SK-N-SH (cell line): ENCODE data around the gene GCDH. TPM values are rescaled to one million over a fixed set of nuclear protein-coding genes. Genes with fewer than 3 reads are reported as not detected.

ENCODE experiments used
- CTCF ChIA-PET: fragments of 300-600, 350-600 bp; formaldehyde crosslinking; extraction: SDS; loops from one replicate; lab custom pipeline; 2021; lab: Yijun Ruan, JAX
- POLR2A ChIA-PET: fragments of 350-600 bp; sonication (Branson Sonifier 250); formaldehyde crosslinking; extraction: SDS; loops from one replicate; lab custom pipeline; 2020; ENCODE audit warnings: antibody characterized with exemption, inconsistent platforms; lab: Yijun Ruan, JAX
- DNase-seq: peaks from one replicate; pipeline ENCODE4 v3.0.0; 2012
- H2AFZ ChIP-seq: fragments of 200-600 bp; sonication (generic); 2 replicates; pipeline ENCODE4 v1.8.1; 2016; ENCODE audit warnings: antibody characterized with exemption, mild to moderate bottlenecking, low read depth
- H3F3A ChIP-seq: fragments of 200-600 bp; sonication (generic); replicated peaks from 2 replicates; pipeline ENCODE3; 2016; ENCODE audit warnings: antibody characterized with exemption, mild to moderate bottlenecking; ENCODE audit not compliant: insufficient read depth
- H3K27ac ChIP-seq, 2 experiments: fragments of 200-500 bp in 1 of 2; fragments of 200-600 bp in 1 of 2; sonication (Bioruptor generic) in 1 of 2; sonication (generic), shearing (Covaris generic) in 1 of 2; 2 replicates each; pipeline versions ENCODE4 v1.5.1 to v1.6.1; 2014 to 2016; ENCODE audit warnings: low read depth in 2 of 2, inconsistent platforms in 1 of 2, low read length in 1 of 2, mild to moderate bottlenecking in 1 of 2, mixed read lengths in 1 of 2
- H3K27me3 ChIP-seq: fragments of 200-600 bp; sonication (generic), shearing (Covaris generic); 2 replicates; pipeline ENCODE4 v1.6.1; 2016; ENCODE audit warnings: mixed run types; ENCODE audit not compliant: insufficient read depth
- H3K36me3 ChIP-seq, 2 experiments: fragments of 200-500 bp in 1 of 2; fragments of 200-600 bp in 1 of 2; sonication (Bioruptor generic) in 1 of 2; sonication (generic) in 1 of 2; replicated peaks in 1 of 2; 2 replicates each; pipeline versions ENCODE3 to v1.5.1; 2014 to 2016; ENCODE audit warnings: low read length in 1 of 2, mild to moderate bottlenecking in 1 of 2; ENCODE audit not compliant: insufficient read depth in 2 of 2, control insufficient read depth in 1 of 2
- H3K4me1 ChIP-seq, 2 experiments: fragments of 200-500 bp in 1 of 2; fragments of 200-600 bp in 1 of 2; sonication (Bioruptor generic) in 1 of 2; sonication (generic), shearing (Covaris generic) in 1 of 2; 2 replicates each; pipeline versions ENCODE4 v1.5.1 to v1.6.1; 2014 to 2016; ENCODE audit warnings: low read depth in 1 of 2, low read length in 1 of 2, mixed run types in 1 of 2; ENCODE audit not compliant: insufficient read depth in 2 of 2, control insufficient read depth in 1 of 2
- H3K4me2 ChIP-seq: fragments of 200-600 bp; sonication (generic), shearing (Covaris generic); 2 replicates; pipeline ENCODE4 v1.6.1; 2017; ENCODE audit warnings: mixed run types
- H3K4me3 ChIP-seq, 2 experiments: fragments of 200-500 bp in 1 of 2; fragments of 200-600 bp in 1 of 2; sonication (Bioruptor generic) in 1 of 2; sonication (generic), shearing (Covaris generic) in 1 of 2; 2 replicates each; pipeline versions ENCODE4 v1.5.1 to v1.8.1; 2014 to 2016; ENCODE audit warnings: low read depth in 2 of 2, inconsistent platforms in 1 of 2, low read length in 1 of 2, mild to moderate bottlenecking in 1 of 2, mixed read lengths in 1 of 2, moderate library complexity in 1 of 2
- H3K79me2 ChIP-seq: fragments of 200-600 bp; sonication (generic); 2 replicates; pipeline ENCODE4 v1.8.1; 2017; ENCODE audit warnings: mild to moderate bottlenecking; ENCODE audit not compliant: insufficient read depth
- H3K9ac ChIP-seq: fragments of 200-600 bp; sonication (generic); 2 replicates; pipeline ENCODE4 v1.6.1; 2017; ENCODE audit warnings: mixed run types
- H3K9me2 ChIP-seq: fragments of 200-600 bp; sonication (generic); 2 replicates; pipeline ENCODE4 v1.6.1; 2017; ENCODE audit warnings: mixed run types
- H3K9me3 ChIP-seq: fragments of 200-600 bp; sonication (generic); 2 replicates; pipeline ENCODE4 v1.6.1; 2017; ENCODE audit warnings: mixed run types, mild to moderate bottlenecking, moderate library complexity
- H4K20me1 ChIP-seq: fragments of 200-600 bp; sonication (generic); 2 replicates; pipeline ENCODE4 v1.6.1; 2017; ENCODE audit warnings: mild to moderate bottlenecking, mixed run types; ENCODE audit not compliant: insufficient read depth
- ELF1 ChIP-seq: IDR thresholded peaks from 2 replicates; pipeline ENCODE4 v1.4.0; 2012
- EZH2phosphoT487 ChIP-seq: fragments of 200-600 bp; sonication (generic); IDR thresholded peaks from 2 replicates; pipeline ENCODE4 v1.6.1; 2017; ENCODE audit warnings: low read depth, mixed run types, mild to moderate bottlenecking, antibody characterized with exemption, moderate library complexity, borderline replicate concordance
- FOSL2 ChIP-seq: IDR thresholded peaks from 2 replicates; pipeline ENCODE4 v1.4.0; 2012; ENCODE audit warnings: low read depth, mild to moderate bottlenecking, moderate library complexity, borderline replicate concordance
- FOXJ3 ChIP-seq: sonication (generic); formaldehyde crosslinking; IDR thresholded peaks from 2 replicates; pipeline ENCODE4 v1.5.1; 2020; ENCODE audit warnings: mild to moderate bottlenecking, missing genetic modification reagents
- FOXM1 ChIP-seq: IDR thresholded peaks from 2 replicates; pipeline ENCODE4 v1.4.0; 2012; ENCODE audit warnings: low read depth, mild to moderate bottlenecking
- GABPA ChIP-seq: IDR thresholded peaks from 2 replicates; pipeline ENCODE4 v1.4.0; 2012; ENCODE audit warnings: low read depth, mild to moderate bottlenecking
- NFIC ChIP-seq: IDR thresholded peaks from 2 replicates; pipeline ENCODE4 v1.4.0; 2012; ENCODE audit warnings: borderline replicate concordance
- NRF1 ChIP-seq: IDR thresholded peaks from 2 replicates; pipeline ENCODE4 v1.6.1; 2012; ENCODE audit warnings: low read depth, mild to moderate bottlenecking, low read length
- POLR2AphosphoS5 ChIP-seq: IDR thresholded peaks from 2 replicates; pipeline ENCODE4 v1.6.1; 2012; ENCODE audit warnings: low read depth, low read length
- RAD21 ChIP-seq: IDR thresholded peaks from 2 replicates; pipeline ENCODE4 v1.6.1; 2012; ENCODE audit warnings: mild to moderate bottlenecking, low read length
- RFX5 ChIP-seq: IDR thresholded peaks from 2 replicates; pipeline ENCODE4 v1.6.1; 2012; ENCODE audit warnings: mild to moderate bottlenecking, improper control_type of control experiment, low read length
- RXRA ChIP-seq: IDR thresholded peaks from 2 replicates; pipeline ENCODE4 v1.4.0; 2012; ENCODE audit warnings: low read depth, mild to moderate bottlenecking, borderline replicate concordance
- SMC3 ChIP-seq: IDR thresholded peaks from 2 replicates; pipeline ENCODE4 v1.6.1; 2012; ENCODE audit warnings: low read depth, low read length, improper control_type of control experiment
- TAF1 ChIP-seq: IDR thresholded peaks from 2 replicates; pipeline ENCODE4 v1.6.1; 2012; ENCODE audit warnings: low read depth, mild to moderate bottlenecking, low read length, moderate library complexity, borderline replicate concordance
- YY1 ChIP-seq: IDR thresholded peaks from 2 replicates; pipeline ENCODE4 v1.4.0; 2012; ENCODE audit warnings: low read depth, mild to moderate bottlenecking
- WGBS: methylation state at CpG from one replicate; pipeline ENCODE4 v1.1.6; 2017; ENCODE audit warnings: low lambda C conversion rate; 5-methylcytosine and 5-hydroxymethylcytosine counted together
- polyA plus RNA-seq, 3 experiments: library from polyadenylated mRNA; depleted of rRNA; stranded (reverse); fragments of >200 nt; gene quantifications; 2 replicates each; pipeline ENCODE4 v1.2.3, GENCODE V29; 2012
- TF ChIP-seq, protein P1 (sequence below): IDR thresholded peaks from 2 replicates; pipeline ENCODE4 v1.6.1; 2012; ENCODE audit warnings: mild to moderate bottlenecking, low read depth, low read length, moderate library complexity
- TF ChIP-seq, protein P2 (sequence below): fragments of 200-600 bp; sonication (generic); IDR thresholded peaks from 2 replicates; pipeline ENCODE4 v1.6.1; 2017; ENCODE audit warnings: antibody characterized with exemption, mild to moderate bottlenecking, moderate library complexity
- TF ChIP-seq, protein P3 (sequence below): IDR thresholded peaks from 2 replicates; pipeline ENCODE4 v1.4.0; 2012; ENCODE audit warnings: low read depth
- TF ChIP-seq, protein P4 (sequence below): fragments of 150-350 bp; IDR thresholded peaks from 2 replicates; pipeline ENCODE4 v1.6.1; 2017; ENCODE audit warnings: antibody characterized with exemption, low read length, low read depth, borderline replicate concordance

Gene GCDH
- polyA plus RNA-seq, 1 of the 3 experiments (the other 2 are of a cell fraction), result 29.4 TPM

DNA sequence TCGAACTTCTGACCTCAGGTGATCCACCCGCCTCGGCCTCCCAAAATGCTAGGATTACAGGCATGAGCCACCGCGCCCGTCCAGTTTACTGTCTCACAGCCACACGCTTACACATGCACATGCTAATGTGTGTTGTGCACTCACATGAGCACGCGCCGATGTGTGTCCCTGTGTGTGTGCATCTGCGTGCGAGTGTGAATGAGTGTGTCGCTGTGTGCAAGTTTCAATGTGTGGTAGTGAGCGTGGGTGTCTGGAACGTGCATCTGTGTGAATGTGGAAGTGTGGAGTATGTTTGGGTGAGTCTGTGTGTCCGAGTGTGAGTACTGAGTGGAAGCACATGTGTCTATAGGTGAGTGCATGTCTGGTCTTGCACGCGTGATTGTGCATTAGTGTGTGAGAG lies 48.4 kb upstream of the GCDH start:
- TF ChIP-seq RAD21 (no peak), FOXM1 (no peak), RFX5 (no peak), FOXJ3 (CRISPR knock-in tag) (no peak), NFIC (no peak), TAF1 (no peak), EZH2phosphoT487 (no peak), POLR2AphosphoS5 (no peak), NRF1 (no peak), FOSL2 (no peak), YY1 (no peak), SMC3 (no peak), RXRA (no peak), ELF1 (no peak), GABPA (no peak)
- TF ChIP-seq, protein P1, sequence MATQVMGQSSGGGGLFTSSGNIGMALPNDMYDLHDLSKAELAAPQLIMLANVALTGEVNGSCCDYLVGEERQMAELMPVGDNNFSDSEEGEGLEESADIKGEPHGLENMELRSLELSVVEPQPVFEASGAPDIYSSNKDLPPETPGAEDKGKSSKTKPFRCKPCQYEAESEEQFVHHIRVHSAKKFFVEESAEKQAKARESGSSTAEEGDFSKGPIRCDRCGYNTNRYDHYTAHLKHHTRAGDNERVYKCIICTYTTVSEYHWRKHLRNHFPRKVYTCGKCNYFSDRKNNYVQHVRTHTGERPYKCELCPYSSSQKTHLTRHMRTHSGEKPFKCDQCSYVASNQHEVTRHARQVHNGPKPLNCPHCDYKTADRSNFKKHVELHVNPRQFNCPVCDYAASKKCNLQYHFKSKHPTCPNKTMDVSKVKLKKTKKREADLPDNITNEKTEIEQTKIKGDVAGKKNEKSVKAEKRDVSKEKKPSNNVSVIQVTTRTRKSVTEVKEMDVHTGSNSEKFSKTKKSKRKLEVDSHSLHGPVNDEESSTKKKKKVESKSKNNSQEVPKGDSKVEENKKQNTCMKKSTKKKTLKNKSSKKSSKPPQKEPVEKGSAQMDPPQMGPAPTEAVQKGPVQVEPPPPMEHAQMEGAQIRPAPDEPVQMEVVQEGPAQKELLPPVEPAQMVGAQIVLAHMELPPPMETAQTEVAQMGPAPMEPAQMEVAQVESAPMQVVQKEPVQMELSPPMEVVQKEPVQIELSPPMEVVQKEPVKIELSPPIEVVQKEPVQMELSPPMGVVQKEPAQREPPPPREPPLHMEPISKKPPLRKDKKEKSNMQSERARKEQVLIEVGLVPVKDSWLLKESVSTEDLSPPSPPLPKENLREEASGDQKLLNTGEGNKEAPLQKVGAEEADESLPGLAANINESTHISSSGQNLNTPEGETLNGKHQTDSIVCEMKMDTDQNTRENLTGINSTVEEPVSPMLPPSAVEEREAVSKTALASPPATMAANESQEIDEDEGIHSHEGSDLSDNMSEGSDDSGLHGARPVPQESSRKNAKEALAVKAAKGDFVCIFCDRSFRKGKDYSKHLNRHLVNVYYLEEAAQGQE, result no peak
- TF ChIP-seq, protein P2, sequence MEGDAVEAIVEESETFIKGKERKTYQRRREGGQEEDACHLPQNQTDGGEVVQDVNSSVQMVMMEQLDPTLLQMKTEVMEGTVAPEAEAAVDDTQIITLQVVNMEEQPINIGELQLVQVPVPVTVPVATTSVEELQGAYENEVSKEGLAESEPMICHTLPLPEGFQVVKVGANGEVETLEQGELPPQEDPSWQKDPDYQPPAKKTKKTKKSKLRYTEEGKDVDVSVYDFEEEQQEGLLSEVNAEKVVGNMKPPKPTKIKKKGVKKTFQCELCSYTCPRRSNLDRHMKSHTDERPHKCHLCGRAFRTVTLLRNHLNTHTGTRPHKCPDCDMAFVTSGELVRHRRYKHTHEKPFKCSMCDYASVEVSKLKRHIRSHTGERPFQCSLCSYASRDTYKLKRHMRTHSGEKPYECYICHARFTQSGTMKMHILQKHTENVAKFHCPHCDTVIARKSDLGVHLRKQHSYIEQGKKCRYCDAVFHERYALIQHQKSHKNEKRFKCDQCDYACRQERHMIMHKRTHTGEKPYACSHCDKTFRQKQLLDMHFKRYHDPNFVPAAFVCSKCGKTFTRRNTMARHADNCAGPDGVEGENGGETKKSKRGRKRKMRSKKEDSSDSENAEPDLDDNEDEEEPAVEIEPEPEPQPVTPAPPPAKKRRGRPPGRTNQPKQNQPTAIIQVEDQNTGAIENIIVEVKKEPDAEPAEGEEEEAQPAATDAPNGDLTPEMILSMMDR, result no peak
- TF ChIP-seq, protein P3, sequence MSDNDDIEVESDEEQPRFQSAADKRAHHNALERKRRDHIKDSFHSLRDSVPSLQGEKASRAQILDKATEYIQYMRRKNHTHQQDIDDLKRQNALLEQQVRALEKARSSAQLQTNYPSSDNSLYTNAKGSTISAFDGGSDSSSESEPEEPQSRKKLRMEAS, result no peak
- TF ChIP-seq, protein P4, sequence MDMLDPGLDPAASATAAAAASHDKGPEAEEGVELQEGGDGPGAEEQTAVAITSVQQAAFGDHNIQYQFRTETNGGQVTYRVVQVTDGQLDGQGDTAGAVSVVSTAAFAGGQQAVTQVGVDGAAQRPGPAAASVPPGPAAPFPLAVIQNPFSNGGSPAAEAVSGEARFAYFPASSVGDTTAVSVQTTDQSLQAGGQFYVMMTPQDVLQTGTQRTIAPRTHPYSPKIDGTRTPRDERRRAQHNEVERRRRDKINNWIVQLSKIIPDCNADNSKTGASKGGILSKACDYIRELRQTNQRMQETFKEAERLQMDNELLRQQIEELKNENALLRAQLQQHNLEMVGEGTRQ, result no peak
- H2AFZ ChIP-seq, result no peak overlapping the region

More for the DNA sequence above, 48.4 kb upstream of the GCDH start:
- Histone ChIP-seq H3K27me3 (no peaks in the 10 kb centered on the region), H3K4me3 (no peak overlapping the region), H3K27ac (no peak overlapping the region), H3K9ac (no peak overlapping the region), H3F3A (peaks cover 12% of the 10 kb centered on the region), H3K36me3 (no peaks in the 10 kb centered on the region), H3K4me2 (no peak overlapping the region), H3K4me1 (peaks cover 0 to 31% of the 10 kb centered on the region in 2 experiments; a peak in 1 of 4 replicates), H3K79me2 (no peaks in the 10 kb centered on the region), H3K9me3 (no peaks in the 10 kb centered on the region), H4K20me1 (no peaks in the 10 kb centered on the region), H3K9me2 (no peaks in the 10 kb centered on the region)
- ChIA-PET CTCF (no interaction called here), POLR2A (no interaction called here)
- no peak for DNase-seq
- 95% methylated on average over 18 of the region's 18 CpGs for WGBS
